ENCODE measurements around the gene FMNL2.

The FMNL2 gene

DNA sequence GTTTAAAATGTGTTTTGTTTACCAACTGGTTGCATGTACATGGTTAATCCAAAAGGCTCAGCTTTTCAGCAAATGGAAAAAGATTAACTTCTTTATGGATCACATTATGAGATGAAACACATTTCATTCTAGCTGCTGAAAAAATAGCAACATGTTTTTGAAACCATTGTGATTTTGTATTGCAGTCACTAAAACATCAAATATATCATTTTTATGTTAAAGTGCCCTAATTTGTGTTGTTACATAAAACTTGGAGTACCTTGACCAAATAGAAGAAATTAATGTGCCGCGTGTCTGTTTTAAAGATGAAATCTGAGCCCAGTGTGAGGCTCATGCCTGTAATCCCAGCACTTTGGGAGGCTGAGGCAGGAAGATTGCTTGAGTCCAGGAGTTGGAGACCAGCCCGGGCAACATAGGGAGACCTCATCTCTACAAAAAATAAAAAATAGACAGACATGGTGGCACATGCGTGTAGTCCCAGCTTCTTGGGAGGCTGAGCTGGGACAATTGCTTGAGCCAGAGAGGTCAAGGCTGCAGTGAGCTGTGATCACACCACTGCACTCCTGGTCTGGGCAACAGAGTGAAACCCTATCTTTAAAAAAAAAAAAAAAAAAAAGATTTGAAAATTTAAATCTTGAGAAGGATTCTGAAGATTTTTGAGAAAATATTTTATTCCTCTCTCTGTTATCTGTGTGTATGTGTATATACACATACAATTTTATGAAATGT is 96.6 kb downstream of the FMNL2 start:
- DNase-seq = no peak

DNA sequence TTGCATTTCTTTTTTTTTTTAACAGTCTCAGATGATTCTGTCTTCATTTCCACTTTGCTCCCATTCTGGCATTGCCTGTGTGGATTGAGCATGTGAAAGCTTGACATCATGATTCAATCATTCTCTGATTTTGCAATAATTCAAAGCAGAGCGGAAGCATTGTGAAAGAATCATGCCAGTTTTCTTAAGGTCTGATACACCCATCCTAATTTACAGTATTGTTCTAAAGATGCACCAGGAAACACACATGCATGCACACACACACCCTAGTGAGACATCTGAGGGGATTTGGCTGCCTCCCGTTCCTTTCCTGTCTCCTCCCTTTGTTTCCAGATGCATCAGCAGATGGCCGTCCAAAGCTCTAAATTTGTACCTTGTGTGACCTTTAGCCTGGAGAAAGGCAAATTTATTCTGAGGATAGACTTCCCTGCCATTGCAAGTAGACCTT is 97.3 kb downstream of the FMNL2 start:
- DNase-seq = no peak

DNA sequence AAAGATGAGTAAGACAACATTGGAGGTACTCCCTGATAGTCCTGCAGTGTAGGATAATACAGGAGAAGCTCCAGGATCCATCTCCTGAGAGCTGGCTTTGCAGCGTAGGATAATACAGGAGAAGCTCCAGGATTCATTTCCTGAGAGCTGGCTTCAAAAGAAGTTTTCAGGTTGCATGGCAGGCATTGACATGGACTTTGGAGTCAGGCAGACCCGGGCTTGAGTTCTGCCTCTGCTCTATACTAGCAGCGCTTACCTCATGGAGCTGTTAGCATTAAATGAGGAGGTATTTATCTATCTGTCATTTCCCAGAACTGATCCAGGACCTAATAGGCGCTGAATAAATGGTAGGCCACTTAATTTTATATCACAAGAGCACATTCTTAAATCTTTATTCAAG is 97.8 kb downstream of the FMNL2 start:
- DNase-seq = no peak

DNA sequence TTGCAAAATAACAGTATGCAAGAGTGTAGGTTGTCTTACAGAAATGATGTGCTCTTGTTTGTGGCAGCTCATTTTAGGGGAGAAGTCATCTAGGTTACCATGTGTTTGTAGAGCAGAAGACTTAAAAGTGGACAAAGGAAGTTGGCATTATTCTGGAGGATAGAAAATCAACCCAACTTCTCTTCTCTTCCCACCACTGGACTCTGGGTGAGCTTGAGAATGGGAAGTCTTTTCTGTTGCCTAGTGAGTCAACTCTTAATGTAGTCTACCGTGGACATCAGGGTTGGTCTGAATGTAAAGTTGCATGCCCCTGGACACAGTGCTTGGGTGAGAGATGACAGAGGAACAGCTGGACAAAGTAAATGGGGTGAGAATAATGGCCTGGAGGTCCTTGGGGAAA is 98.3 kb downstream of the FMNL2 start:
- no peak for DNase-seq

DNA sequence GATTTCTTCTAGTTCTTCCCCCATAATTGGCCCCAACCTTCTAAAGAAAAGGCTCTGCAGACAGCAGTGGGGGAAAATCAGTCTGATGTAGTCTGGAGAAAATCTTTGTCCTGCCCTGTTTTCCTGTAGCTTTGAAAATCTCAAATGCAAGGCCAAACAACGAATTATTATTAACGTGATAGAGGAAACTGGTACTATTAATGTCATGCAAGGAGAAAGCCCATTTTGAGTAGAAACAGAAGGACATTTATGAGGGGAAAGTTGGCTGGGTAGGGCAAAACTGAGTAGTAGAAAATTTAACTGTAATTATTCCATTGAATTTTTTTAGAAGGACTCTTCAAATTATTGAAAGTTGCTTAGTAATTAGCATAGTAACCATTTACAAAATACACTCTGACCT is 98.8 kb downstream of the FMNL2 start:
- DNase-seq = no peak

DNA sequence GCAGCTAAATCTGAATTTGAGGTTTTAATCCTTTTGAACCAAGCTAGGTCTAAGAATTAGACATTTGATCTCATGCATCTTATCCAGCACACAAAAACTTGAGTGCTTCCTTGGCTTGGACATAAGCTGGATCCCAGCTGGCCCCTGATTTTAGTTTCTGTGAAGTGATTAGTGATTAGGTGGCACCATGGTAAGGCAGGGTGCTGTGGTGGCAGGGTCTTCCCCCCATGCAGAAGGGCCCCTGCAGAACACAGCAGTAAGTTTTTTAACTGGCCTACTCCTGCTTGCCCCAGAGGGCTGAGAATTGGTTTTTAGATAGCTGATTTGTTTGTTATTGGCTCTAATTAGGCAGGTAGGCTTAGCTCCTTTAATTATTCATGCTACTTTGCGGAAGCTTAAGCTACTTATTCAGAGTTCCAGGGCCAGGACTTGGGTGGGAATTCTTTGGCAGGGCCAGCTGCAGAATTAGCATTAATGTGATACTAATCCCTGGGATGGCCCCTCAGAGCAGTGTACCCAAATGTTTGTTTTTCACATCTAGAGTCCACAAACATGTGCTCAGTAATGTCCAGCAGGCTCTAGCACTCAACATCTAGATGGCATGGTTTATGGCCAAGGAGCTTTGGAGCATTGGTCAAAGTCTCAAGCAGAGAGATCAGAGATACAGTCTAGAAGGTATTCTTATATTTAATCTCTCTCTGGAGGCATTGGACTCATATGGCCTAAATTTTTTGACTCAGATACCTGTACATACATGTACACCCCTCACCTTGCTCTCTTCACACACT is 99.6 kb downstream of the FMNL2 start:
- no peak for DNase-seq

DNA sequence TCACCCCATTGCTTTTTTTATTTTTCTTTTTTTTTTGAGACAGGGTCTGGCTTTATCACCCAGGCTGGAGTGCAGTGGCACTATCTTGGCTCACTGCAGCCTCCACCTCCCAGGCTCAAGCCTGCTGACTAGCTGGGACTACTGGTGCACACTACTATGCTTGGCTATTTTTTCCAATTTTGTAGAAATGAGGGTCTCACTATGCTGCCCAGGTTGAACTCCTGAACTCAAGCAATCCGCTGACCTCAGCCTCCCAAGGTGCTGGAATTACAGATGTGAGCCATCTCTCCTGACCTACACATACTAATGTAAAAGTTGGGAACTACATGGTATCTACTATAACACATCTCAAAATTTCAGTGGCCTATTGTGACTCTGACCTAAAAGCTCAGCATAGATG is 101.2 kb downstream of the FMNL2 start:
- DNase-seq = no peak

DNA sequence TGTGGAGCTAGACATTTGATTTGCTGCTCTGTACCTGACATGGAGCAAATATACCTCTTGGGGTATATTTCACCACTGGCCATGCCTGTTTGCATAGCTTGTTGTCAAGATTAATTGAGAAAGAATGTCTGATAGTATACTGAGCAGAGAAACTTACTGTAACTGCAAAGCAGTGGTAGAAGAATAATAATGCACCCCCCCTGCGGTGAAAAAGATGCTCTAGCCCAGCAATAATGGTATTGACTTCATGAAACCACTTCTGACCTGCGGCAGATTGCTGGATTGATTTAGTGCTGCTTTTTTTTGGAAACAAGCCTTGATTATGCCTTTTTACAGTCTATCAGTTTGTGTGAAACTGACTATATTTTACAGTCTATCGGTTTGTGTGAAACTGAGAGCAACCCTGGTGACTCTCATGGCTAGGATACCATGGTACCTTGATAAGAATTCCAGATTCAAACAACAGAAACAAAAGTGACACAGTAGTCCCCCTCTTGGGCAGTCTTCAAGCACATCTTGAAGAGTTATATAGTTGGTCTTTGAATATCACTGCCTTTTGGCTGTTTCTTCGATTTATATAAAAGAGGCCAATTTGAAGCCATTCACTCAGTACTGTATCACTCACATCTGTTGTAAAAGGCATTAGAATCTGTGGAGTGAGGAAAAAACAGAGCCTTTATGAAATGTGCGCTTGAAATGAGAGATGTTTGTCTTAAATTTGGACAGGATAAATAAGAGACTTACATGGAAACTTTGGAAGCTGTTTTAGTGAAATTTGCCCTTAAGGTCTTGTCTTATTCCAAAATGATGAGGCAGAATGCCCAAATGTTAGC is 102.5 kb downstream of the FMNL2 start:
- no peak for DNase-seq

DNA sequence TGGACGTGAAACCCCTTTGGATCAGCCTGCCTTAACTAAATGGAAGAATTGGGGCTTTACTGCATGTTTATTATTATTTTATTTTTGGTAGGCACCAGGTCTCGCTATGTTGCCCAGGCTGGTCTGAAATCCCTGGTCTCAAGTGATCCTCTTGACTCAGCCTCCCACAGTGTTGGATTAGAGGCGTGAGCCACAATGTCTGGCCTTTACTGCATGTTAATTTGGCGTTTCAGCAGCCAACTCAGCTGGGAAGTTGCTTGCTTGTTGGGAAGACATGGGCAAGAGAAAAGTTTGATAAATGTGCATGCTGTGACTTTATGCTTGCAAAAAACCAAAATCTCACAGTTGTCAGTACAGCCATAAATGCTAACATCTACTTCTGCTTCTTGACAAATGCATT is 105.1 kb downstream of the FMNL2 start:
- no peak for DNase-seq

DNA sequence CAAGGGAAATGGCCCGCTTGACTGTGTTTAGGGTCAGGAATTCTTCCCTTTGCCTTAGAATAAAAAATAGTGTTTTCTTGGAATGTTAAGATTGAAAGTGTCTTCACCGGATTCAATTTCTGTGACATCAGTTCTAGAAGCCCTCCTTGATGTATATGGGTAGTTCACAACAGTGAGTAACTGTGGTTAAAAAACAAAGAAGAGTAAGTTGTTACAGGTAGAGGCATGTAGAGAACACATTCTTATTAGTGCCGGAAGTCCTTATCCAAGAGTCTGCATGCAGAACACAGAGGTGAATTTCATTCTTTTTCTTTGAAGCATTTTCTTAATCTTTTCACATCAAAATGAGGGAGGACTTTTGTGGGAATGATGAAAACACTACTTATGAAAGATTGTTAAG is 105.5 kb downstream of the FMNL2 start:
- no peak for DNase-seq

DNA sequence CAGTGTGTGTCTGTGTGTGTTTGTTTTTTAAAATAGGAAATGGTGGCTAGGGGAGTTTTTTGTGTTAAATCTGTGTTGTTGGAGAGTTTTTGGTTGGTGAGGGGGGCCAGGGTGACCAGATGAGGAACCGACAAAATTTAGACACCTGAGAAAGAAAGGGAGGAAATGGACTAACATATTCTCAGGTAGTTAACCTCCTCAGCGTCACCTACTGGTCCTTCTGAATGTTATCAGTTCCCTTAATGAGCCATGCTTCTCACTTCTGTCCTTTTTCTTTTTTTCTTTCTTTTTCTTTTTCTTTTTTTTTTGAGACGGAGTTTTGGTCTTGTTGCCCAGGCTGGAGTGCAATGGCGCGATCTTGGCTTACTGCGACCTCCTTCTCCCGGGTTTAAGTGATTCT is 107.0 kb downstream of the FMNL2 start:
- no peak for DNase-seq

DNA sequence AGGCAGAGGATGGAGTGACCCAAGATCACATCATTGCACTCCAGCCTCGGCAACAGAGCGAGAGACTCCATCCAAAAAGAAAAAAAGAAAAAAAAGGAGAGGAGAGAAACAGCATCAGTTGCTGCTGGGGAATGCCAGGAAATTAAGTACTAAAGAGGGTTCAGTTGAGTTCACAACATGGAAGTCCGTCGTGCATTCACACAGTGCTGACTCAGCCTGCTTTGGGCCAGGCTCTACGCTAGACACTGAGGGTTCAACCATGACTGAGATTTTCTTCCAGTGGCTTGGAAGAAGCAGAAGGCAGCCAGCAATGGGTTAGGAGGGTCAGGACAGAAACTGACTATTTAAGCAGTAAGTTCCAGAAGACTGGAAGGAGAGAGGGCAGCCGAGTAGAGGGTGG is 108.8 kb downstream of the FMNL2 start:
- DNase-seq = no peak

DNA sequence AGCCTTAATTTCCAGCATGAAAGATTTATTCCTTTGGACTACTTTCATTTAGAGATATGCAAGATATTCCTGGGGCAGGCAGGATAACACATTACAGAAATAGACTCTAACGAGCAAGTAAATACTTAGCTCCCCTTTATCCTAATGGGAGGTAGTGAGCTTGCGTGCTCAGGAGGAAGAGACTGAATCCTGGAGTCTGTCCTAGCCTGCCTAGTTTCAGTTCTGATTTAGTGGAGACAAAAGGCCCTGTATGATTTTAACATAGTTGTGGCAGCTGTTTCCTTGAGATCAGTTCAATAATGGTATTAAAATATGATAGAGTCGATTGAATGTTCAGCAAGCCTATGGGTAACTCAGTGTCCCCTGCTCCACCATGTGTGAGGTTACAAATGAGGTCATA is 109.5 kb downstream of the FMNL2 start:
- no peak for DNase-seq

DNA sequence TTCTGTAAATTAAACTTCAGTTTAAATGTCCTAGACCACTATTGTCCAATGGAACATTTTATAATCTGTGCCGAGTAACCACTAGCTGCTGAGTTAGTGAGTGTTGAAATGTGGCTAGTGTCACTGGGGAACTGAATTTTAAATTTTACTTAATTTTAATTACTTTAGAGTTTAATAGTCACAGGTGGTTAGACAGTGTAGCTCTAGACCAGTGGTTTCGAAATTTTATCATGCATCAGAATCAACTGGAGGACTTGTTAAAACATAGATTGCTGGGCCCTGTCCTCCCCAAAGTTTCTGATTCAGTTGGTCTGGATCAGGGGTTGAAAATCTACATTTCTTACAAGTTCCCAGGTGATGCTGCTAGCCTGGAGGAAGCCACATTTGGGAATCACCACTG is 110.4 kb downstream of the FMNL2 start:
- no peak for DNase-seq

DNA sequence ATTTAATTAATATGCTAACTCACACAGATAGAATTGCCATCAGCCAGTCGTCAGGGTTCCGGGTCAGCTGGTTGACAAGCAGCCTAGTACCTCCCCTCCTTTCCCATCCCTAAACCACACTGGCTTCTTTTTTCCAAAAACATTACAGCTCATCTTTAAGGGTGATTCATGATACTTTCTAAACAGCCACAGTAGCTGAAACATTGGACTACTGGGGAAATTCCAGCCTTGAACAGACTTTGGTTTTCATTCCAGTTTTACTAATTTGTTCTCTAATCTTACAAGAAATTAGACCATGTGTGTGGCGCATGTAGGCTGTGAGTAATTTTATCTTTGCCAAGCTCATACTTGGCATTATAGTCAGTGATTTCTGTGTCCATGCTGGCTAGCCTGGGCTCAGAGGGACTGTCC is 110.8 kb downstream of the FMNL2 start:
- no peak for DNase-seq

DNA sequence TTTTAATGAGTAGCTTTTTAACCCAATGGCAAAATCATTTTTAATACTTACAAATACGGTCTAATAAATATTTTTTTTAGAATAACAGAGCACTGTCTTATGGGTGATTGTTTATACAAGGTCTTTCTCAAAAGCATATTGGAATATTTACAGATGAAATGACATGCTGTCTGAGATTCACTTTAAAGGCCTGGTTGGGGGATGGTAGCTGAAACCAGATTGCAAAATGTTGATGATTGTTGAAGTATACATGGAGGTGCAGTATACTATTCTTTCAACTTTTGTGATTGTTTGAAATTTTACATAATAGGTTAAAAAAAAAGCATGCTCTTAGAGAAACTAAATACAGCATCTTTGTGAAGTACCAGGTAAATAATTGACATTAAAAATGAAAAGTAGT is 111.2 kb downstream of the FMNL2 start:
- DNase-seq = no peak

DNA sequence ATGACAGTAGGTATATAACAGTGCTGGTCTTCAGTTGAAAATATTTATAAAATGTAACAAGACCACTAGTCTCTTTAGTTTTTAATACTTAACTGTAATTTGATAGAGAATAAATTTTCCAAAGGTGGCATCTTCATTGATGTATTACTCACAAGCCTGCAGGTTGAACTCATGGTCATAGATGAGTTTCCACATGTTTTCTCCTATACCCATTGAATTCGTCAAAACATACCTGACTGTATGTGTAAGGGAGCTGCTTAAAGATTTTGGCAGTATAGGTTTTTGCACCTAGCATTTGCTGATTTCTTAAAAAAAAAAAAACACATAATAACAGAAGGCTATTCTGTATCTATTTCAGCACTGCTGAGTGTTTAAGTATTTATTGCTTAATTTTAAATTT is 112.9 kb downstream of the FMNL2 start:
- no peak for DNase-seq

DNA sequence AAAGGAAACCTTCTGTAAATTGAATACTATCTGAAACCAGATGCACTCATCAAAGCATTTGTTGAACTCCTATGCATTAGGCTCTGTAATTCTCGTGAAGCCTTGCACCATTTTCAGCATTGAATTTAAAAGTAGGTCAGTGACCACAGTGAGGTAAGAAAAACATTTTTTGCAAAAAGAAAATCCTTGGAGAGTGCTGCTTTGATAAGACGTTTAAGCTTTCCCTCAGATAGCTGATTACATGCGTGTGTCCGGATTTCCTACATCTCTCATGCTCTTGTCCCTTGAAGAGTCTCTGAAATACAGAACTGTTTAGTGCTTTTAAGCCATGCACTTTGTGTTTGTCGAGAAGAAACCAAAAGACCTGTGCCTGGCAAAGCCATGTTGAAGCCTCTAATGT is 113.6 kb downstream of the FMNL2 start:
- DNase-seq = no peak

DNA sequence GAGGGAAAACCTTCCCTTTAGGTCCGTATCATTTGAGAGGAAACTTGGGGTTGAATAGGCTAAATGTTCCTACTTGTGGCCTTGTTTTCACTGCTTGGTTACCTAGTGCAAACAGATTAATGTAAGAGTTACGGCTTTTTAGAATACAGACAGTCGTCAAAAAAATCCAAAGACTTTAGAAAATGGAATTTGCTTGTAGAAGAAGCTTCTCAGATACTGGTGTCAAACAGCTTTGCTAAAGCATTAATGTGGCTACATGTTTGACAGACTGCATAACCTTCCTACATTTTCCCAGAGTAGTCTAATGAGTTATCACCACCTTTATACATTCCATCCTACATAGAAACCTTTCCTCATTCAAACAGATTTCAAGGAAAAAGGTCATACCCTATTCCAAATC is 114.6 kb downstream of the FMNL2 start:
- no peak for DNase-seq

DNA sequence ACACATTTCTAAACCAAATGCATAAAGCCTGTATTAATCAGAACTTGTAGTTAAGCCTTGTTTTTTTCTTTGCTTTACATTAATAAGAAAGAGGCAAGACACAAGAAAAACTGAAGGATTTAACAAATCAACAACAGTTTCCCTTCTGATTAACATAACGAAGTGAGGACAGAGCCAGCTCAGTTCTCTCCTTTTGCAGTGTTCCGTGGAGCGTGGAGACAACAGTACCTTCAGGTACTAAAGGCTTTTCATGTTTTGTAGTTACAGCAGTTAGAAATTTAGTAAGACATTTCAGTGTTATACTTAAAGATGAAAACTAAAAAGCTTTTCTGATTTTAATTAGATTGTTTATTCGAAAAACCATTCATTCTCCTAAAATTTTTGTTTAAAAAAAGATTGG is 115.2 kb downstream of the FMNL2 start:
- DNase-seq = no peak

DNA sequence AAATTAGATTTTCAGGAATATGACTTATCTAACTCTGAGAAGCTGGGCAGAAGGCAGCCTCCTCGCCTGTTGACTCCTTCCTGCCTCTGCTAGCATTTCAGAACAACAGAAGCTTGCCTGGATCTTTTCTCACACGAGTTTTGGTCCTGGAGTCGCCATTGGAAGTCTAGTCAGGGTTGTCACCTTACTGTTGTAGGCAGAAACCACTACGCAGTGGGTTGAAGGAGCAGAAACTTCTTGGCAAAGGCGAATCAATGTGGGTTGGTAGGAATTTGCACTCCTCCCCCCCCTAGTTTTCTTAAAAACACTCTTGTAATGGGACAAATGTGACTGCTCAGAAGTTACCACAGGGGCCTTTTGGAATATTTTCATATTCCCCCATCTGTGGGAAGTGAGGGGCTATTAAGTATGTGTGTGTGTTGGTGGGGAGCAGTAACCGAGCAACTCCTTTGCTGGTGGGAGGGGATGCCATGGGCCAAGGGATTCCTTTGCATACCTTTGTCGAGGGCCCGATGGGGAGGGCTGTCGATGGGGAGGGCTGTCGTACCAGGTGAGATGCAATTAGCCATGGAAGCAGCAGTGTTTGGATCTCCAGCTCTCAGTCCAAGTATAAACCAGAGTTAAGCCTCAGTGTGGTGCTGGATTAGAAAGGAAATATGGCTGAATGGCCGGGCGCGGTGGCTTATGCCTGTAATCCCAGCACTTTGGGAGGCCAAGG is 117.4 kb downstream of the FMNL2 start:
- DNase-seq = no peak

DNA sequence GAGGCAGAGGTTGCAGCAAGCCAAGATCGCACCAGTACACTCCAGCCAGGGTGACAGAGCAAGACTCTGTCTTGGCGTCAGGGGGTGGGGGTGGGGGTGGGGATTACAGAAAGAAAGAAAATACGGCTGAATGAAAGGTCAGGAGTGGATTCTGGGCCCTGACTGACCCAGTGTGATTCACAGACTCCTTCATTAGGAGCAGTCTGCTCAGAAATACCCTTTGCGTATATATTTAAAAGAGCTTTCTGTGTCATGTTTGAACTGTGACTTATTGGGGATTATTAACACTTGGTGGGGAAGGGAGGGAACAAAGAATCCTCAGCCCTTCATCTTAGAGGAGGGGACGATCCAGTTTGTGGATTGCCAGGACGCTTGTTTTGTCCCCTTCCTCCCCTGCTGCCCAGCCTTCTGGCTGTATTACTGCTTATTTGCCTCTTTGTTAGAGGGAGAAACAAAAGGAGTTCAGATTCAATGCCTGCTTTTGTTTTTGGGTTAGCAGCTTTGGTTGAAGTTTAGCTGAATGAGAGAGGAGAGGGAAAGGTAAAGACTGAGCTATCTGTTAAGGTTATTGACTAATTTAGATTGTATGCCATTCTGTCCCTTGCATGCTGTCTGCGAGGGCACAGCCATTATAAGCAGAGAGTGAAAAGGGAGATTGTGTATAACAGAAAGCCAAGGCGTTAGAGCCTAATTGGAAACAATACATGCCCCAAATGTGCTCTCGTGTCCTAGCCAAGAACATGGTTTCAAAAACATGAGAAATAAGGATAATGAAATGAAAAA is 118.3 kb downstream of the FMNL2 start:
- DNase-seq = no peak
